Measurements from ENCODE around the gene APH1B. TPM values are rescaled to one million over a fixed set of nuclear protein-coding genes. Genes with fewer than 3 reads are reported as not detected.

Gene APH1B
- total RNA-seq, 2 experiments from 2014 or later: 12.3 to 13.0 TPM

GRCh38 chr15:63347074-63347857, 69.9 kb downstream of the APH1B start:
- no peaks in the 10 kb centered on the region for H3K9me3 Mint-ChIP-seq (ENCODE audit: low read depth)
- H3K27ac Mint-ChIP-seq: no peak overlapping the region
- no peak for DNase-seq
- CTCF ChIA-PET: no interaction called here
- peaks cover 2% of the 10 kb centered on the region for H3K4me1 Mint-ChIP-seq
- ATAC-seq: no peak
- peaks cover 11% of the 10 kb centered on the region for H3K27me3 Mint-ChIP-seq
- H3K36me3 Mint-ChIP-seq: no peaks in the 10 kb centered on the region
- no peak overlapping the region for H3K4me3 Mint-ChIP-seq

GRCh38 chr15:63348392-63348791, 71.0 kb downstream of the APH1B start:
- DNase-seq (no peak), ATAC-seq (no peak)
- CTCF ChIA-PET: no interaction called here
- no peaks in the 10 kb centered on the region for H3K36me3 Mint-ChIP-seq
- no peak overlapping the region for H3K4me3 Mint-ChIP-seq
- peaks cover 9% of the 10 kb centered on the region for H3K27me3 Mint-ChIP-seq
- H3K9me3 Mint-ChIP-seq (ENCODE audit: low read depth): no peaks in the 10 kb centered on the region
- peaks cover 2% of the 10 kb centered on the region for H3K4me1 Mint-ChIP-seq
- H3K27ac Mint-ChIP-seq: no peak overlapping the region

- DNase-seq (no peak), ATAC-seq (no peak)
- Mint-ChIP-seq H3K36me3 (no peaks in the 10 kb centered on the region), H3K9me3 (ENCODE audit: low read depth) (no peaks in the 10 kb centered on the region), H3K4me3 (no peak overlapping the region), H3K27me3 (peaks cover 2% of the 10 kb centered on the region), H3K4me1 (peaks cover 2% of the 10 kb centered on the region), H3K27ac (no peak overlapping the region)
- CTCF ChIA-PET: no interaction called here
These were observed 71.8 kb downstream of the APH1B start for GRCh38 chr15:63349156-63349555.

- CTCF ChIA-PET: no interaction called here
- ATAC-seq (no peak), DNase-seq (no peak)
- Mint-ChIP-seq H3K27me3 (no peaks in the 10 kb centered on the region), H3K27ac (no peak overlapping the region), H3K9me3 (ENCODE audit: low read depth) (no peaks in the 10 kb centered on the region), H3K36me3 (no peaks in the 10 kb centered on the region), H3K4me1 (peaks cover 2% of the 10 kb centered on the region), H3K4me3 (no peak overlapping the region)
These were observed 72.2 kb downstream of the APH1B start for GRCh38 chr15:63349621-63350020.

GRCh38 chr15:63350178-63350621, 72.8 kb downstream of the APH1B start:
- Mint-ChIP-seq H3K27ac (no peak overlapping the region), H3K4me3 (no peak overlapping the region), H3K9me3 (ENCODE audit: low read depth) (no peaks in the 10 kb centered on the region), H3K27me3 (no peaks in the 10 kb centered on the region), H3K4me1 (no peaks in the 10 kb centered on the region), H3K36me3 (no peaks in the 10 kb centered on the region)
- DNase-seq (no peak), ATAC-seq (no peak)
- CTCF ChIA-PET: no interaction called here

- Mint-ChIP-seq H3K4me1 (no peaks in the 10 kb centered on the region), H3K4me3 (no peak overlapping the region), H3K9me3 (ENCODE audit: low read depth) (no peaks in the 10 kb centered on the region), H3K27ac (no peak overlapping the region), H3K27me3 (no peaks in the 10 kb centered on the region), H3K36me3 (no peaks in the 10 kb centered on the region)
- ATAC-seq (no peak), DNase-seq (no peak)
- CTCF ChIA-PET: no interaction called here
These were observed 73.8 kb downstream of the APH1B start for GRCh38 chr15:63351170-63351569.

- H3K27ac Mint-ChIP-seq: no peak overlapping the region
- H3K4me1 Mint-ChIP-seq: no peaks in the 10 kb centered on the region
- H3K36me3 Mint-ChIP-seq: no peaks in the 10 kb centered on the region
- CTCF ChIA-PET: no interaction called here
- H3K9me3 Mint-ChIP-seq (ENCODE audit: low read depth): no peaks in the 10 kb centered on the region
- no peak for ATAC-seq
- DNase-seq: no peak
- no peak overlapping the region for H3K4me3 Mint-ChIP-seq
- H3K27me3 Mint-ChIP-seq: no peaks in the 10 kb centered on the region
These were observed 75.4 kb downstream of the APH1B start for GRCh38 chr15:63352808-63353207.

- ATAC-seq: no peak
- Mint-ChIP-seq H3K36me3 (no peaks in the 10 kb centered on the region), H3K4me1 (no peaks in the 10 kb centered on the region), H3K27ac (no peak overlapping the region), H3K9me3 (ENCODE audit: low read depth) (no peaks in the 10 kb centered on the region), H3K4me3 (no peak overlapping the region), H3K27me3 (peaks cover 3% of the 10 kb centered on the region)
- DNase-seq: no peak
- CTCF ChIA-PET: no interaction called here
These were observed 75.9 kb downstream of the APH1B start for GRCh38 chr15:63353261-63353660.

GRCh38 chr15:63353887-63354286, 76.5 kb downstream of the APH1B start:
- CTCF ChIA-PET: no interaction called here
- Mint-ChIP-seq H3K4me1 (no peaks in the 10 kb centered on the region), H3K27me3 (peaks cover 6% of the 10 kb centered on the region), H3K9me3 (ENCODE audit: low read depth) (no peaks in the 10 kb centered on the region), H3K27ac (no peak overlapping the region), H3K4me3 (no peak overlapping the region), H3K36me3 (no peaks in the 10 kb centered on the region)
- ATAC-seq (no peak), DNase-seq (no peak)

- Mint-ChIP-seq H3K4me3 (no peak overlapping the region), H3K36me3 (no peaks in the 10 kb centered on the region), H3K27ac (no peak overlapping the region), H3K27me3 (peaks cover 15% of the 10 kb centered on the region), H3K4me1 (no peaks in the 10 kb centered on the region), H3K9me3 (ENCODE audit: low read depth) (no peaks in the 10 kb centered on the region)
- DNase-seq: no peak
- ATAC-seq: no peak
- CTCF ChIA-PET: no interaction called here
These were observed 77.6 kb downstream of the APH1B start for GRCh38 chr15:63354821-63355650.

- no peak overlapping the region for H3K4me3 Mint-ChIP-seq
- H3K27me3 Mint-ChIP-seq: peaks cover 30% of the 10 kb centered on the region
- H3K9me3 Mint-ChIP-seq (ENCODE audit: low read depth): no peaks in the 10 kb centered on the region
- H3K27ac Mint-ChIP-seq: no peak overlapping the region
- DNase-seq: no peak
- CTCF ChIA-PET: interaction anchor here (1.5 kb wide), 1 partner anchor 44 kb away, joined by 3 read pairs; no protein-coding TSS in a partner anchor
- no peak for ATAC-seq
- no peaks in the 10 kb centered on the region for H3K4me1 Mint-ChIP-seq
- no peaks in the 10 kb centered on the region for H3K36me3 Mint-ChIP-seq
These were observed 79.7 kb downstream of the APH1B start for GRCh38 chr15:63357061-63357460.

- no peaks in the 10 kb centered on the region for H3K9me3 Mint-ChIP-seq (ENCODE audit: low read depth)
- DNase-seq: no peak
- CTCF ChIA-PET: no interaction called here
- H3K27me3 Mint-ChIP-seq: peaks cover 31% of the 10 kb centered on the region
- H3K27ac Mint-ChIP-seq: no peak overlapping the region
- H3K4me3 Mint-ChIP-seq: no peak overlapping the region
- H3K4me1 Mint-ChIP-seq: no peaks in the 10 kb centered on the region
- no peaks in the 10 kb centered on the region for H3K36me3 Mint-ChIP-seq
- ATAC-seq: no peak
These were observed 80.3 kb downstream of the APH1B start for GRCh38 chr15:63357731-63358130.

GRCh38 chr15:63358241-63359029, 81.0 kb downstream of the APH1B start:
- no peaks in the 10 kb centered on the region for H3K4me1 Mint-ChIP-seq
- H3K27me3 Mint-ChIP-seq: peaks cover 36% of the 10 kb centered on the region
- H3K27ac Mint-ChIP-seq: no peak overlapping the region
- CTCF ChIA-PET: no interaction called here
- no peaks in the 10 kb centered on the region for H3K9me3 Mint-ChIP-seq (ENCODE audit: low read depth)
- ATAC-seq (no peak), DNase-seq (no peak)
- H3K4me3 Mint-ChIP-seq: no peak overlapping the region
- H3K36me3 Mint-ChIP-seq: no peaks in the 10 kb centered on the region
